K562 (cell line): Measurements from ENCODE around the gene ARHGEF3.

Experiments used
- CTCF ChIP-seq, 3 experiments: IDR thresholded peaks in 2 of 3; conservative IDR thresholded peaks in 1 of 3; 2 replicates each; pipeline ENCODE4 v1.5.1; 2011 to 2012; ENCODE audit warnings: low read length in 3 of 3, mild to moderate bottlenecking in 3 of 3, control low read depth in 2 of 3, improper control_type of control experiment in 1 of 3, inconsistent platforms in 1 of 3, low read depth in 1 of 3, mixed read lengths in 1 of 3, moderate library complexity in 1 of 3; ENCODE audit not compliant: insufficient read depth in 2 of 3
- ETV6 ChIP-seq, 3 experiments: fragments of 150-350 bp in 1 of 3; sonication (generic) in 1 of 3; formaldehyde crosslinking in 1 of 3; IDR thresholded peaks; 2 replicates each; pipeline versions ENCODE4 v1.6.1 to v1.8.0; 2014 to 2022; ENCODE audit warnings: borderline replicate concordance in 2 of 3, low read depth in 2 of 3, antibody characterized with exemption in 1 of 3, low read length in 1 of 3, mild to moderate bottlenecking in 1 of 3, missing genetic modification reagents in 1 of 3
- EZH2 ChIP-seq: IDR thresholded peaks from 2 replicates; pipeline ENCODE4 v1.6.1; 2012; ENCODE audit warnings: low read depth, mild to moderate bottlenecking, inconsistent platforms, low read length, borderline replicate concordance
- GABPA ChIP-seq: fragments of 200-800 bp; sonication (Bioruptor generic); conservative IDR thresholded peaks from 2 replicates; pipeline ENCODE4 v1.6.1; 2016; ENCODE audit warnings: low read depth, missing genetic modification characterization, missing compliant biosample characterization
- POLR2AphosphoS5 ChIP-seq: IDR thresholded peaks from 2 replicates; pipeline ENCODE4 v1.6.1; 2011; ENCODE audit warnings: mild to moderate bottlenecking, low read depth, low read length, moderate library complexity; ENCODE audit not compliant: control insufficient read depth, insufficient read depth
- RBM15 ChIP-seq: fragments of 200-400 bp; formaldehyde crosslinking; IDR thresholded peaks from 2 replicates; pipeline ENCODE4 v1.6.1; 2018; ENCODE audit warnings: mild to moderate bottlenecking, low read length, moderate library complexity; ENCODE audit not compliant: insufficient read depth
- SAFB ChIP-seq: fragments of 200-400 bp; formaldehyde crosslinking; IDR thresholded peaks from 2 replicates; pipeline ENCODE4 v1.6.1; 2017; ENCODE audit warnings: low read depth, low read length, borderline replicate concordance
- WHSC1 ChIP-seq: IDR thresholded peaks from one replicate; pipeline ENCODE4 v1.6.1; 2012; ENCODE audit warnings: low read length, control low read depth, inconsistent platforms
- ZBTB33 ChIP-seq: sonication (generic); formaldehyde crosslinking; IDR thresholded peaks from 2 replicates; pipeline ENCODE4 v1.8.1; 2023; ENCODE audit warnings: mild to moderate bottlenecking, missing genetic modification reagents
- ZHX1 ChIP-seq: fragments of 150-350 bp; conservative IDR thresholded peaks from 2 replicates; pipeline ENCODE4 v1.6.1; 2014; ENCODE audit warnings: low read length
- ZNF239 ChIP-seq: fragments of 250-450 bp; sonication (Bioruptor Pico); IDR thresholded peaks from 2 replicates; pipeline ENCODE4 v1.4.0; 2020; ENCODE audit warnings: mild to moderate bottlenecking
- ZNF24 ChIP-seq: fragments of 450-650 bp; IDR thresholded peaks from 2 replicates; pipeline ENCODE4 v1.6.1; 2016

GRCh38 chr3:56819016-56819809 lies 17.5 kb upstream of the ARHGEF3 start:
- TF ChIP-seq ZHX1 (no peak), EZH2 (no peak), ETV6 (IDR thresholded peaks at IDR 0.05; ENCODE audit: borderline replicate concordance in 1 of 2, low read depth in 2 of 2, low read length in 1 of 2) (no peak), ETV6 (CRISPR knock-in tag; IDR thresholded peaks at IDR 0.05; ENCODE audit: borderline replicate concordance) (no peak), ZNF24 (no peak), SAFB (no peak), CTCF (IDR thresholded peaks at IDR 0.05 in 2 of 3, conservative IDR thresholded peaks at IDR 0.05 in 1 of 3; ENCODE audit: insufficient read depth in 2 of 3, low read depth in 1 of 3, low read length in 3 of 3) (no peak), ZNF239 (CRISPR knock-in tag) (no peak), GABPA (tag) (no peak), RBM15 (no peak), WHSC1 (no peak), POLR2AphosphoS5 (no peak), ZBTB33 (CRISPR knock-in tag) (no peak)
